Activated CD4-positive, alpha-beta T cell treated with anti-CD3 and anti-CD28 coated beads, Interleukin-2, amount 50 U/mL, for 4 hours (primary cell): ENCODE measurements around the gene GABRB1.

Experiments used
- DNase-seq, 2 experiments: peaks; one replicate each; pipeline ENCODE4 v3.0.0-alpha.2; 2020

Gene GABRB1

GRCh38 chr4:47031011-47031678 lies at the start of gene GABRB1:
Gene GABRB1 (plus strand): TSS chr4:47031567.
- no peak for DNase-seq

GRCh38 chr4:46984781-46985180 lies 46.6 kb upstream of the GABRB1 start:
- DNase-seq = no peak

- DNase-seq = no peak
Observed at GRCh38 chr4:46986922-46987638, 44.3 kb upstream of the GABRB1 start.

GRCh38 chr4:46992338-46992737 lies 39.0 kb upstream of the GABRB1 start:
- DNase-seq = no peak

- DNase-seq = no peak
Observed at GRCh38 chr4:46993075-46994006, 38.0 kb upstream of the GABRB1 start, which contains the start of gene GABRA4. Gene GABRA4 (minus strand): TSS chr4:46993581. CDS start chr4:46993424, 157 bp downstream.

GRCh38 chr4:46994007-46994405 lies 37.4 kb upstream of the GABRB1 start:
- DNase-seq = no peak

DNA sequence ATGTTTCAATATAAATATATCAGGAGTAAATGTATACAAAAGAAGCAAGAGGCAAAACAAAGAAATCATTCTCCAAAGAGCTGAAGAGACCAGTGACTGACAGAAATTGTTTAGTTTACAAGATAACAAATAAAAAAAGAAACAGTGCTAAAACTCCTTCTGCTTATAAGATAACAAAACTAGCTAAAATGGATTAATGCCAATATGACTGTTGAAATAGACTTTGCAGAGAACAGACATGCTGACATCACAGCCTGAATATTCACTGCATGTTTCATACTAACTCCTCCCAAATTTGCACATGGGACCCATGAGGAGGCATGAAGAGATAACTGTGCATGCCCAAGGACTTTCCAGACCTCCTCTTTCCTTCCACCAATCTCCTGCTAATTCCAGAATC lies 31.8 kb upstream of the GABRB1 start:
- no peak for DNase-seq

GRCh38 chr4:47000406-47000805 lies 31.0 kb upstream of the GABRB1 start:
- no peak for DNase-seq

DNA sequence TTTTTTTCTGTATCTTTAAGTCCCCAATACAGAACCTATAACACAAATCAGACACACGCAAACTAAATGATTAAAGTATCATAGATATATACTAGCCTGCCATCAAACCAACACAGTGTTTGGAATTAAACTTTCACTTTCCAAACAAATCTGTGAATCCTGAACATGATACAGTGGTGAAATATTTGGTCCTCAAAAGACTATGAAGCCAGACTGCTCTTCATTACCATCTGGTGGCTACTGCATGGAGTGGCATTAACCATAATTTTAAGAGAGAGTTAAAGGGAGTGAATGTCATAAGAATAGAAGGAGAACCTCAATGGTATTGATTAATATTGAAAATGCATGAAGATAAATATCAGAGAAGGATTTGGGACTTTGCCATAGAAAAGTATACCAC lies 28.8 kb upstream of the GABRB1 start:
- no peak for DNase-seq

DNA sequence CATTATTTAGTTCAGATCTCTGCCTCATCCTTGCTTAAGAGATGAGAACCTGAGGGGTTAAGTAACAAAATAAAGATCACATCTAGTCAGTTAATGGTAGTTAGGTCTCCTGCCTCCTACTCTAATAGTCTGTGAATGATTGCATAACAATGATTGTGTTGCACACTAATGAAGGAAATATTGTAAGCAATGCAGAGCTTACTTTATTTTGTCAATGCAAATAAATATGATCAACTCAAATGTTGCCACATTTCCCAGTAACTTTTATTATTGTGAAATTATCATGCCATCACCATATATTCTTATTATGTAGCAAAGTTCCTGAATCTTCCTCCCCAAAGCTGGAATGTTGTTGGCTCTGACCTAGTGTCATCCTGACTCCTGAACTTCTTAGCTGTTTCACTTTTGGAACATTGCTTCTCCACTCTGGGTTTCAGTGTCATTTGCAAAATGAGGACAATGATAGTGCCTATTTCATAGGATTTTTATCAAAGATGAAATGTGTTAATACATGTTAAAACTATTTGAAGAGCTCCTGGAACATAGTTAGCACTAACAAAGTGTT lies 20.9 kb upstream of the GABRB1 start:
- DNase-seq = no peak

GRCh38 chr4:47010912-47011446 lies 20.4 kb upstream of the GABRB1 start:
- DNase-seq = no peak

DNA sequence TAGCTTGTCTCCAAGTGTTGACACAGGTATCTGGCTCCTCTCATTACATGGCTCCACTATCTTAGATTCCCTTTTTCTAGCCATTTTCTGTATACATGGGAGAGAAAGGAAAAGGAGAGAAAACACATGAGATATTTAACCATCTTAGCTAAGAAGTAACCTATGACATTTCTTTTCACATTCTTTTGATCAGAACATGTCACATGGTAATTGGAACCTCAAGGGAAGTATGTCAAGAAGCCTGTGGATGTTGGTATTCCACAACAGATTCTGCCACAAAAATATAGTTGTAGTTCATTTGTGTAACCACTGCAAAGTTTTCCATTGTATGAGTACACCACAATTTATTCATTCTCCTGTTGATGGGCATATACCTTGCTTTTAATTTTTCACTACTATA lies 18.7 kb upstream of the GABRB1 start:
- no peak for DNase-seq

DNA sequence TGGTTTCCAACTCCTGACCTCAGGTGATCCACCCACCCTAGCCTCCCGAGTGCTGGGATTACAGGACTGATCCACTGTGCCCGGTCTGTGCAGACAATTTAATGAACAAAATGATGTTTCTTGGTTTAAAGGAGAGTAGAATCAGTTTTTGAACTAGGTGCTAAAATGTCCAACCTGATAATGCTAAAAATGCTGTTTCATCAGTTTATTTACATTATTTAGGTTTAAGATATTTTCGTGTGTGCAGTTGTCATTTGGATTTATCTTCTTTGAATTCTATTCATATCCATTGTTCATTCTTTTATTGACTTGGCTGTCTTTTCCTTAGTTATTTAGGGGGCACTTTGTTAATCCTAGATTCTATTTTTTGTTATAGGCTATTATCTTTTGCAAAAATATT lies 18.0 kb upstream of the GABRB1 start:
- DNase-seq = no peak

GRCh38 chr4:47017081-47017480 lies 14.3 kb upstream of the GABRB1 start:
- no peak for DNase-seq

GRCh38 chr4:47017494-47017893 lies 13.9 kb upstream of the GABRB1 start:
- no peak for DNase-seq

- no peak for DNase-seq
Observed at GRCh38 chr4:47031751-47032404, 511 bp downstream of the GABRB1 start.

GRCh38 chr4:47032405-47033106 lies 1.2 kb downstream of the GABRB1 start:
- DNase-seq = no peak

- DNase-seq = no peak
Observed at GRCh38 chr4:47038263-47038662, 6.9 kb downstream of the GABRB1 start.

- DNase-seq = no peak
Observed at GRCh38 chr4:47040828-47041227, 9.5 kb downstream of the GABRB1 start.

DNA sequence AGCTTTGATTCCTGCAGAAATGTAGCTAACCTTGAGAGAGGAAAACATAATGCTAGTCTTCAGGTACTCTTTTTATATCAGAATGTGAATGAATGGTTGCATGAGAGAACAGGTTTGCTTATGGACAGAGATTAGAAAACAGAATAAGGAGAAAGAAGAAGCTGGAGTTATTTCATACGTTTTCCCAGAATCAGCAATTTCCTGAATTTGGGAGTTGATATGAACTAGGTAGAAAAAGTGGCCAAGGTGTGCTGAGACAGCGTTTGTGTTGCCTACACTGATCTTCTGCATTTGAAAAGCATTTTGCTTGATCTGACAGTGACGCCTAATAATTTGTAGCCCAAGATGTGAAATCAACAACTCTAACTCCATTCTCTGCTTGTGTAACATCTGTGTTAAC lies 12.5 kb downstream of the GABRB1 start:
- DNase-seq = no peak

GRCh38 chr4:47045261-47045660 lies 13.9 kb downstream of the GABRB1 start:
- DNase-seq = no peak

- DNase-seq = no peak
Observed at GRCh38 chr4:47049347-47049746, 18.0 kb downstream of the GABRB1 start.
